Fibroblast of pulmonary artery (primary cell): Measurements from ENCODE around the gene HTR2B.

Source experiments
- DNase-seq: peaks from one replicate; pipeline ENCODE4 v3.0.0-alpha.2; 2010; ENCODE audit warnings: low read depth
- H3K4me3 ChIP-seq: replicated peaks from 2 replicates; pipeline ENCODE4 v1.5.1; 2011; ENCODE audit warnings: low read depth, mild to moderate bottlenecking, control low read depth, low read length, moderate library complexity
- CTCF ChIP-seq: IDR thresholded peaks from 2 replicates; pipeline ENCODE4 v1.5.1; 2011; ENCODE audit warnings: mild to moderate bottlenecking, control low read depth, low read length, inconsistent platforms; ENCODE audit errors: missing control alignments

HTR2B gene

GRCh38 chr2:231134910-231135655 is 10.2 kb upstream of the HTR2B start:
- no peak for TF ChIP-seq CTCF
- no peak for DNase-seq
- no peak overlapping the region for H3K4me3 ChIP-seq

- TF ChIP-seq CTCF: no peak
These were observed 8.7 kb upstream of the HTR2B start for GRCh38 chr2:231133365-231134099.

GRCh38 chr2:231132129-231132528 is 7.3 kb upstream of the HTR2B start:
- H3K4me3 ChIP-seq: no peak overlapping the region
- DNase-seq: peak; percentile 69

More at GRCh38 chr2:231133365-231134099, 8.7 kb upstream of the HTR2B start:
- peak; percentile 77 for DNase-seq
- H3K4me3 ChIP-seq: no peak overlapping the region

GRCh38 chr2:231130336-231131056 is 5.7 kb upstream of the HTR2B start:
- no peak overlapping the region for H3K4me3 ChIP-seq
- DNase-seq: no peak
- TF ChIP-seq CTCF: no peak

More at GRCh38 chr2:231132129-231132528, 7.3 kb upstream of the HTR2B start:
- TF ChIP-seq CTCF: no peak

- no peak for TF ChIP-seq CTCF
- no peak overlapping the region for H3K4me3 ChIP-seq
- no peak for DNase-seq
These were observed 4.4 kb upstream of the HTR2B start for GRCh38 chr2:231129216-231129615.

- DNase-seq: no peak
- no peak overlapping the region for H3K4me3 ChIP-seq
- TF ChIP-seq CTCF: no peak
These were observed 3.7 kb upstream of the HTR2B start for GRCh38 chr2:231128541-231128940.
